ENCODE measurements around the gene FRAS1. TPM values are rescaled to one million over a fixed set of nuclear protein-coding genes. Genes with fewer than 3 reads are reported as not detected.

Gene FRAS1
- total and polyA plus RNA-seq, 9 of the 15 experiments (the other 6 are each of a cell fraction or from before 2014, with no cell fraction given): under 0.01 to 0.11 (median 0.04) TPM; not detected in 2

GRCh38 chr4:78361621-78362120 is 304.5 kb downstream of the FRAS1 start:
- H3K9ac ChIP-seq (ENCODE audit: insufficient read depth in 1 of 2, low read depth in 2 of 2, low read length in 2 of 2): no peak overlapping the region
- FAIRE-seq (no peak), DNase-seq (ENCODE audit: extremely low read depth in 1 of 4, low spot score in 3 of 4) (no peak), ATAC-seq (no peak)
- H3K4me2 ChIP-seq (ENCODE audit: insufficient read depth, low read length): no peak overlapping the region
- no peaks in the 10 kb centered on the region for H3K4me1 ChIP-seq (replicated peaks in 1 of 2; ENCODE audit: control insufficient read depth in 2 of 2, insufficient read depth in 2 of 2, low read length in 2 of 2)
- no peak overlapping the region for H2AFZ ChIP-seq (ENCODE audit: low read depth, low read length)
- ChIA-PET POLR2A (interaction anchor here (0.6 kb wide), 1 partner anchor 268 kb away, joined by 3 read pairs; no protein-coding TSS in a partner anchor), CTCF (ENCODE audit: low intra/inter-chr PET ratio) (no interaction called here)
- intact Hi-C loops (cut with micrococcal nuclease): no loop called here
- H3K9me3 ChIP-seq (replicated peaks; ENCODE audit: control insufficient read depth, insufficient read depth, low read depth, low read length): no peaks in the 10 kb centered on the region
- no peaks in the 10 kb centered on the region for H4K20me1 ChIP-seq (replicated peaks; ENCODE audit: control insufficient read depth, insufficient read depth, low read length)
- peaks cover 0 to 4% of the 10 kb centered on the region in 2 experiments; a peak in 1 of 5 replicates for H3K27me3 ChIP-seq (ENCODE audit: control insufficient read depth in 2 of 2, insufficient read depth in 2 of 2, low read length in 2 of 2)
- H3K27ac ChIP-seq (ENCODE audit: extremely low read depth, low read depth, low read length): no peak overlapping the region
- no peak overlapping the region for H3K4me3 ChIP-seq
- no peaks in the 10 kb centered on the region for H3K36me3 ChIP-seq (ENCODE audit: control insufficient read depth, insufficient read depth, low read length)
- WGBS (ENCODE audit: insufficient coverage, low coverage, missing lambda C conversion rate): 0% methylated on average over 4 of the region's 4 CpGs
- no TSS peak for BruUV-seq (replicated peaks)
- TF ChIP-seq FOS (IDR thresholded peaks at IDR 0.05; ENCODE audit: extremely low read depth, insufficient read length): no peak
- TF ChIP-seq ESRRA (IDR thresholded peaks at IDR 0.05; ENCODE audit: borderline replicate concordance, low read depth): no peak
- TF ChIP-seq ZBTB43 (CRISPR knock-in tag; IDR thresholded peaks at IDR 0.05): no peak
- TF ChIP-seq TRIM25 (IDR thresholded peaks at IDR 0.05; ENCODE audit: borderline replicate concordance): no peak
- no peak for TF ChIP-seq ZBED1 (IDR thresholded peaks at IDR 0.05)
- no peak for TF ChIP-seq TAF15 (IDR thresholded peaks at IDR 0.05; ENCODE audit: low read depth, low read length)
- no peak for TF ChIP-seq HNRNPUL1 (IDR thresholded peaks at IDR 0.05; ENCODE audit: low read length)
- TF ChIP-seq SOX6 (IDR thresholded peaks at IDR 0.05): no peak
- TF ChIP-seq ETV5 (CRISPR knock-in tag; IDR thresholded peaks at IDR 0.05; ENCODE audit: low read depth): no peak
- TF ChIP-seq, protein P1, sequence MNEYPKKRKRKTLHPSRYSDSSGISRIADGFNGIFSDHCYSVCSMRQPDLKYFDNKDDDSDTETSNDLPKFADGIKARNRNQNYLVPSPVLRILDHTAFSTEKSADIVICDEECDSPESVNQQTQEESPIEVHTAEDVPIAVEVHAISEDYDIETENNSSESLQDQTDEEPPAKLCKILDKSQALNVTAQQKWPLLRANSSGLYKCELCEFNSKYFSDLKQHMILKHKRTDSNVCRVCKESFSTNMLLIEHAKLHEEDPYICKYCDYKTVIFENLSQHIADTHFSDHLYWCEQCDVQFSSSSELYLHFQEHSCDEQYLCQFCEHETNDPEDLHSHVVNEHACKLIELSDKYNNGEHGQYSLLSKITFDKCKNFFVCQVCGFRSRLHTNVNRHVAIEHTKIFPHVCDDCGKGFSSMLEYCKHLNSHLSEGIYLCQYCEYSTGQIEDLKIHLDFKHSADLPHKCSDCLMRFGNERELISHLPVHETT (CRISPR knock-in tag; conservative IDR thresholded peaks at IDR 0.05 in 1 of 2, IDR thresholded peaks at IDR 0.05 in 1 of 2): no peak
- no peak for TF ChIP-seq ZNF696 (CRISPR knock-in tag; conservative IDR thresholded peaks at IDR 0.05)
- no peak for TF ChIP-seq OTX1 (CRISPR knock-in tag; IDR thresholded peaks at IDR 0.05)
- TF ChIP-seq USF2 (CRISPR knock-in tag; IDR thresholded peaks at IDR 0.05): no peak
- TF ChIP-seq ASH1L (IDR thresholded peaks at IDR 0.05; ENCODE audit: borderline replicate concordance, low read depth, partially characterized antibody): no peak
- TF ChIP-seq GTF2A2 (tag; IDR thresholded peaks at IDR 0.05): no peak
- in situ Hi-C loops (cut with MboI): no loop called here
- H3K9me1 ChIP-seq (ENCODE audit: control insufficient read depth, insufficient read depth, low read length): no peaks in the 10 kb centered on the region
- no peaks in the 10 kb centered on the region for H3K79me2 ChIP-seq (ENCODE audit: control insufficient read depth, insufficient read depth, low read length)
